SK-N-MC (cell line): ENCODE data around the gene HMCN1.

Experiments
- EZH2 ChIP-seq: fragments of 200-600 bp; sonication (generic); IDR thresholded peaks from one replicate; pipeline ENCODE4 v1.6.1; 2017; ENCODE audit warnings: antibody characterized with exemption
- FOXP2 ChIP-seq: optimal IDR thresholded peaks from 2 replicates; pipeline ENCODE3; 2011; ENCODE audit warnings: mild to moderate bottlenecking, moderate library complexity; ENCODE audit not compliant: insufficient read depth; ENCODE audit errors: extremely low read length, control extremely low read depth
- POLR2AphosphoS5 ChIP-seq: IDR thresholded peaks from 2 replicates; pipeline ENCODE4 v1.6.1; 2012; ENCODE audit warnings: mild to moderate bottlenecking, low read depth, low read length, borderline replicate concordance

DNA sequence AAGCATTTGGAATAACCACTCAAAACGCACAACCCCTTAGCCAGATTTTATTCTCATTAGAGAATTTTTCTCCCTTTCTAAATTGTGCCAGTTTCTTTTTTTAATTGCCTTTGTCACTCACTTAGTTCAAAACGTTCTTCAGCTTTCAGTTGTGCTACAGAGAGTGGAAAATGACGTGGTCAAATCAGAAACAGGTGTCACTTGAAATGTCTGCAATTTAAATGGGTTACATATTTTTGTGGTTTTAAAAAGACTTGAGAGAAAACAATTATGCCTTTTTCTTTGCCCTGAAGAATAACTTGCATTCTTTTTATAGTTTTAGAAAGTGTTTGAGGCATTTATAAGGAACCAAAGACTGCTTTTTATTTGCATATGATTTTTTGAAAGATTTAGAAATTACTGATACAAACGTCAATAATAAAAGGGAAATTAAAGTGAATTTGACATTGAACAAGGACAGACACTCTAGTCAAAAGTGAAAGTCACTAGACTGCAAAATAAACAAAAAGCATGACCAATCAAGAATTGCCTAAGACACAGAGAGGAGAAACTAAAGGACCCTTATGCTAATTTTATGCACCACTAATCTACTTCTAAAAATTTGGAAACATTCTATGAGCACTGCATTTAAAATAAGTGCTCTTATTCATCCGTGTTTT lies 449.9 kb downstream of the HMCN1 start:
- TF ChIP-seq EZH2, result no peak
- TF ChIP-seq POLR2AphosphoS5, result no peak
- TF ChIP-seq FOXP2, result no peak
